GM21360 (cell line): Measurements from ENCODE around the gene ASB2.

Experiments used
- ATAC-seq: cut with Tn5 transposase; IDR thresholded peaks from one replicate; pipeline ENCODE4 v1.9.1; 2021; ENCODE audit warnings: mild to moderate bottlenecking, moderate library complexity; ENCODE audit not compliant: unreplicated experiment

Gene ASB2, protein sequence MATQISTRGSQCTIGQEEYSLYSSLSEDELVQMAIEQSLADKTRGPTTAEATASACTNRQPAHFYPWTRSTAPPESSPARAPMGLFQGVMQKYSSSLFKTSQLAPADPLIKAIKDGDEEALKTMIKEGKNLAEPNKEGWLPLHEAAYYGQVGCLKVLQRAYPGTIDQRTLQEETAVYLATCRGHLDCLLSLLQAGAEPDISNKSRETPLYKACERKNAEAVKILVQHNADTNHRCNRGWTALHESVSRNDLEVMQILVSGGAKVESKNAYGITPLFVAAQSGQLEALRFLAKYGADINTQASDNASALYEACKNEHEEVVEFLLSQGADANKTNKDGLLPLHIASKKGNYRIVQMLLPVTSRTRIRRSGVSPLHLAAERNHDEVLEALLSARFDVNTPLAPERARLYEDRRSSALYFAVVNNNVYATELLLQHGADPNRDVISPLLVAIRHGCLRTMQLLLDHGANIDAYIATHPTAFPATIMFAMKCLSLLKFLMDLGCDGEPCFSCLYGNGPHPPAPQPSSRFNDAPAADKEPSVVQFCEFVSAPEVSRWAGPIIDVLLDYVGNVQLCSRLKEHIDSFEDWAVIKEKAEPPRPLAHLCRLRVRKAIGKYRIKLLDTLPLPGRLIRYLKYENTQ

DNA sequence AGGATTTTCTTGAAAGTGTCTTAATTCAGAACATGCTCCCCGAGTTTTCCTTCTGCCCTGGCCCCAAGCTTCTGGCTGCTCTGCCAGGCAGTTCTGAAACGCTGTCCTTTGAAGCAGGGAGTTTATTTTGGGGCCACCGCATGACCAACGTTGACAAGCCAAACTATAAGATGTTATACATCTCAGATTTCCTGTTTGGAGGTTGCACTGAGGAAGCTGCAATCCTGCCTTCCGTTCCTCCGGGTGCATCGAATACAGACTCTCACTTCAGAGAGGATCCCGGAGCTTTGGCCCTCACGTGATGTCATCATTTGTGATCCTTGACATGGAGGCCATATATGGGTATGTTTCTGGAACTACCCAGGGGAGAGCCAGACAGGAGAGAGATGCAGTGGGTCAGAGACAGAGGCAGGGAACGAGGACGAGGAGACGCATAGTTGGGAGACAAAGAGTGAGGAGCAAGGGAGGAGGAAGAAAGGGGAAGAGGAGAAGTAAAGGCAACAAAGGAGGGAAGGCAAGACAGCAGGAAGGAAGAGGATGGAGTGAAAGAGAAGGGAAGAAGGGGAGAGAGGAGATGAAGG is at the start of gene ASB2:
TSS of gene ASB2 (minus strand) at position 94 of the 581 bp plus-strand sequence. CDS start 12,031 bp downstream, outside the sequence.
- peak; percentile 16 for ATAC-seq

DNA sequence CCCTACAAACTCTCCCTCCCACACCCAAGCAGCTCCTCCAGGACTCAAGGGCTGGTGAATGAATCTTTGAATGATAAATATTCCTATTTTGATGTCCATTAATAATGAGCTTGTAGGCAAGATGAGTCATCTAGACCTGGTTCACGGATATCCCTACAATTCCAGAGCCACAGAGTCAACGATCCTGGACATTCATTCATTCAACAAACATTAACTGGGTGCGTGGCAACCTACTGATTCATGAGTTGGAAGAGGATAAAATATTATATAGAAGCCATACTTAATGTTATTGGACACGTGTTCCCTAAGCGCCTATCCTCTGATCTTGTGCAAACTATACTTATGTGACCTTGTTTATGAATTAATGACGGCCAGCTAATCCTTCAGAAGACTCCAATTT is 49.4 kb upstream of the ASB2 start:
- ATAC-seq: no peak

DNA sequence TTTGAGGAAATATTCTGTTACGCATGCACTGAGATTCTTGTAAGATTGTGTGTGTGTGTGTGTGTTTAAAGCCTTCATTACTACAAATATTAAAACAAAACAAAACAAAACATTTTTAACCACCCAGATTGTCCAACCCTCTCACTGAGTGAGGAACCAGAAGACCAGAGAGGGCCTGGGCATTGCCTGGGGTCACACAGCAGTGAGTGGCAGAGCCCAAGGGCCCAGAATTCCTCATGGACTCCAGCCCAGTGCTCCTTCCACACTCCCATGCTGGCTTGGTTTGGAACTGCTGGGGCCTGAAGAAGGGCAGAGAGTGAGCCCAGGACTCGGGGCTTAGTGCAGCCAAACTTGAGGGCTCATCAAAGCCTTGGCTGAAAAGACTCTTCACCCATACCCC is 48.2 kb upstream of the ASB2 start:
- no peak for ATAC-seq

DNA sequence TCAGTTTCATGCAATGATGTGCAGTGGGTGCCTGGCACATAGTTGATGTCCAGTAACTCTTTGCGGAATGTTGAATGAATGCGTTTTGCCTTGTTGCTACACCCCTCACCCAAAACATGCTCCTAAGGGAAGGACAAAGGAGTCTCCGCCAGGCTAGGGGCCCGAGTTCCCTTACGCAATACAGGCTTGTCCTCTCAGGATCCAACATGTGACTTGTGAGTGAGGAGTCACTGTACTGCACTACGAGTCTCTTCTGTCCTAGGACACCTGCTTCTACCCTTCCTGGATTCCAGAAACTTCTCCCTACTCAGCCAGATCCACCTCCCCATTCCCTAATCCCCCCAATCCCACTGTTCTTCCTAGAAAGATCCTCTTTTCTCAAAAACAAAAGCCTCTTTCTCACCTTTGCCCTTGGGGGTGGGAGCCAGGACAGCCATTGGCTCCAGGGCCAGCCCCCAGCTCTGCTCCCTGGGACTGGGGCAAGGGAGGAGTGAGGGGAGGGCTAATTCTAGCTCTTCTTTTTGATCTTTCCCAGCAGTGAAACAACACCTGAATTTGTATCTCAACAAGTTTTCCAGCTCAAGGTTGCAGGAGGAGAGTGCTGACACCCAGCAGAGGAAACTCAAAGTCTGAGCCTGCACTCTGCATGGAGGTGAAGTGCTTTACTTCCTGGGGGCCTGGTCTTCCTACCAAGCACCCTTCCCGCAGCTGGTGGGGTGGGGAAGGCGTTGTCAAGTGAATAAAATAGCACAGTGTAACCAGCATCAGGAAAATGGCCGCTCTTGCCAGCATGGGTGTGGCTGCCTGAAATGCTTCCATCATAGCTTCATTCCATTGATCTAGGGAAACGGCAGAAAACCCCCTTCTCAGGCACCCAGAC is 46.4 kb upstream of the ASB2 start:
- ATAC-seq: no peak

DNA sequence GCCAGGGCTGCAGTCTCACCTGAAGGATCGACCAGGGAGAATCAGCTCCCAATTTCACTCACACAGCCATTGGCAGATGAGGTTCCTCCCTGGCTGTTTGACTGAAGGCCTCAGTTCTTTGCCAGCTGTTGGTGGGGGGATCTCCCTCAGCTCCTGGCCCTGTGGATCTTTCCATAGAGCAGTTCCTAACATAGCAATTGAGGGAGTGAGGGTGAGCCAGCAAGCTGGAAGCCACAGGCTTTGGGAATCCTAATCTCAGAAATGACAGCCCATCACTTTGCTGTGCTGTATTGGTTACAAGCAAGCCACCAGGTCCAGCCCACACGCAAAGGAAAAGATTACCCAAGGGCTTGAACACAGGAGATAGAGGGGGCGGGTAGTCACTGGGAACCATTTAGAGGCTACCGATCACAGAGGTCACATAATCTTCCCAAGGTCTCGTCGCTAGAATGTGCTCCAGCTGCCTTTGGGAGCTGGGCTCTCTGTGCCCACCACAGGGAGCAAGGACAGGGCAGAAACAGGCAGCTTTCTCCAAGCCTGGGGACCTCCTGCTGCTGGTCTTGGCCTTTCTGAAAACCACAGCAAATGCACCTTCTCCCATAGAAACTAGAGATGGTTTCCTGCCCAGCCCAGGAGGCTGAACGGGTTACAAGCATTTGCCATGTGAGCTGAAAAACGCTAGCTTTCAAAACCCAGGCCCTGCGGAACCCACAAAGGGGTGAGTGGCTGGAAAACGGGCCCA is 45.2 kb upstream of the ASB2 start:
- ATAC-seq: no peak

DNA sequence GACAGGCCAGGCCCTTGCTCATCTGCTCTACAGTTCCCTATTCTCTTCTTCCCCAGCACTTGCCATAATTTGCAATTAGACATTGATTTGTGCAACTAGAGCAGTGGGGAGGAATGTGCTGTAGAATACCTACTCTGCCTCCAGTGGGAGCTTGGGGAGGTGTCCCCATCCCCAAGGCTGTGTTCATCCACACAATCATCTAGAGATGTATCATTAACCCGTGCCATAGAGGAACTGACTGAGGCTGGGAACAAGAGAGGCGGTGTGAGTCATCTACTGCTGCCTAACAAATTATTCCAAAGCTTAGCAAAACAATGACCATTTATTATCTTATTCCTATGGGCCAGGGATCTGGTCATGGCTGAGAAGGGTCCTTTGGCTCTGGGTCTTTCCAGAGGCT is 44.6 kb upstream of the ASB2 start:
- no peak for ATAC-seq

DNA sequence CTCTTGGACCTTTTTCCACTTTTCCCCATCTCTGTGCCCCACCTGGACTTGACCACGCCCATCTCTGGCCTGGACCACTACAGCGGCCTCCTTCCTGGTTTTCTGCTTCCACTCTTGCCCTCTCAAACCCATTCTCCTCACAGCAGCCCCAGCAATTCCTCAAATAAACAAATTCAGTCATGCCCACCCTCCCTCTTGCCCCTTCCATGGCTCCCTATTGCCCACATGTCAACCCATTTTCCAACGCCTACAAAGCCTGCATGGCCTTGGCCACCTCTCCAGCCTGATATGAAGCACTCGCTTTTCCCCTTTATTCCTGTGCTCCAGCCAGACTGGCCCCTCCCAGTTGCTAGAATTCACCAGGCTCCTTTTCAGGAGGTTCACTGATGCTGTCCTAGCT is 43.9 kb upstream of the ASB2 start:
- no peak for ATAC-seq

DNA sequence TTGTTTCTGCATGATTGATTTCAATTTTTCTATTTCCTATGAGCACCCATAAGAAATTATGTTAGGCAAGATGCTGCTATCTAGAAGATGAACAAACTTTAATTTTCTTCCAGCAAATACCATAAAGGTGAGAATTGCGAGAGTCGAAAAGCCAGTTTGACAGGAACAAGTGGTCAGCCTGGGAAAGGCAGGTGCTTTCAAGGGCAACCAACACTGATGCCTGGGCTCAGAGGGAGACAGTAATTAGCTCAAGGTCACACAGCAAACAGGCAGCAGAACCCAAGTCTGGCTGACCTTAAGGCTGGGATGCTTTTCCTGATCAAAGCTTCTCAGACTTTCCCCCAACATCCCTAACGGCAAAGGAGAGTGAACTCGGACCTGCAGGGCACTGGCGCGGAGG is 43.0 kb upstream of the ASB2 start:
- no peak for ATAC-seq

DNA sequence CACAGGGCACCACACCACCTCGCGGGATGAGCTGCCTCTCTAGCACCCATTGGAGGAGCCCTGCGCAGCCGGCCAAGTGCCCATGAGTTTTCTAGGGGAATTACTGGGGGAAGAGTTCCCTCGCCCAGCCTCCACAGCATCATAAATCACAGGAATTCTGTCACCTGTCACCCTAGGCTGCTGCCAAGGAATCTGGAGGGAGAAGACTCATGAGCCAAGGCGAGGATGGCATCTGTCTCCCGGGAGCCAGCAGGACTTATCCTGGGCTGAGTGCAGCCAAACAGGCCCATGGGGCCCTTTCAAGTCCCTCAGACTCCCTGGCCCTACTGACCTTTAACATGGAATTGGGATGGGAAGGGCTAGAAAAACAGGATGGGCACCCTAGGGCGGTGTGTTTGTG is 41.9 kb upstream of the ASB2 start:
- ATAC-seq: no peak

DNA sequence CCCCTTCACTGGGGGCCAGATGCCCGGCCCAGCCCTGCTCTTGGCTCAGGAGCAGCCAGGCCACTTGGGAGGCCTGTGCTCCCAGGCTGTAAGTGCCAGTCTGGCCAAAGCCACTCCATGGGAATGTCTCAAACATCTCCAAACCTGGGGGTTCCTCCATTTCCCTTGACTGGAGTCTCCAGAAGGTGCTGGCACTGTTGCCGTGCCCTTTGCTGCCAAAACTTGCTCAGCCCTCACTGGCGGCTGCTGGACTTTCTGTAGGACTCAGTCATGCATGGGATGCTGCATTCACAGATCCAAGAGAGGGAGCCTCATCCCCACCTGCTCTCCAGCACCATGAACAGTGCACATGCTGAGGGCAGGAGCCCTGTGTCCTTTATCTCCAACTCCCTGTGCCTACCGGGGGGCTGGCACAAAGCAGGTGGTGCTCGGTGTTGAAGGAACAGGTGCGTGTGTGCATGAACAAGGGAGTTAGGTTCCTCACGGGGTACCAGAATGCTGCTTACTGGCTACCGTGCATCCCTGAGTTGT is 40.1 kb upstream of the ASB2 start:
- no peak for ATAC-seq

DNA sequence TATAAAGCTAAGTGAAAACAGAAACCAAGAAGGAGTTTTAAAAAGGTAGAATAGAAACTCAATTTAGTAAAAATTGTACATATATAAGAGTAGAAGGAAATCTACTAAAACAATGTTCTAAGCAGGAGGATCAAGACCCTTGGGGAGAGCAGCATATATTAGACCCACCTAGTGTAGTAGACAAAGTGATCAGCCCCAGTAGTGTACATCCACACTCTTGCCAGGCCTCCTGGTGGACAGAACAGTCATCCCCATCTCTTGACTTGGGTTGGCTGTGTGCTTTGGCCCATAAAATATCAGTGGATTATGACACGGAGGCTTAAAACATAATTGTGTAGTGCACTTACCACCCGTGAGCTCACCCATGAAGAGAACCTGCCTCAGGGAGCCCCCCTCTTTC is 38.9 kb upstream of the ASB2 start:
- ATAC-seq: no peak

DNA sequence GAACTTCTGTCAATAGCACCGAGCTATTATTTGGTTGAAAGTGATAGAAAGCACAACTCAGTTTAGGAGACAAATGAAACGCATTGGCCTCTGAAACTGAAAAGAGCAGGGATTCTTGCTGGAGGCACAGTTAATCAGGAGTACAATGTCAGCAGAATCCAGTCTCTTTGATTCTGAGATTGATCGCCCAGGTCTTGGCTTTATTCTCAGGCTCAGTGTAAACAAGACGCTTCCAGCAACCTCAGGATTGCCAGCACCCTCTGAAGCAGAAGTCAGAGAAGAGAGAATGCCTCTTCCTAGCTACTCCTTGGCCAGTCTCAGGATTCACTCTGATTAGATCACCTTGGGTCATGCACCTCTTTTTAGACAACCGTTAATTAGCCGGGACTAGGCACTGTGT is 38.0 kb upstream of the ASB2 start:
- no peak for ATAC-seq

DNA sequence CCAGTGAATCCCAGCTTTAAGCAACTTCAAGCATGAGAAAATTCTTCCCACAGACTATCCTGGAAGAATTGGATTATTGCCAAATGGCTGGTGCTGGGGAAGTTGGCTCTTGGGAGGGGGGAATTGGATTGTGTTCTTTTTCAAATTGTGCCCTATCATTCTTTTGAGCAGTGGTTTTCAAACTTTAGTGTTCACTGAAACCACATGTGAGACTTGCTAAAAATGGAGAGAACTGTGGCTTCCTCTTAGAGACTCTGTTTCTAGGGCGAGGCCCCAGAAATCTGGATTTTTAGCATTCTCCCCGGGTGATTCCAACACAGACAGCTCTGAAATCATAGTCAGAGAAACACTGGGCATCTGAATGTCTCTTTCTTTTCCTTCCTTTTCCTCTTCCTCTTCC is 35.4 kb upstream of the ASB2 start:
- no peak for ATAC-seq

DNA sequence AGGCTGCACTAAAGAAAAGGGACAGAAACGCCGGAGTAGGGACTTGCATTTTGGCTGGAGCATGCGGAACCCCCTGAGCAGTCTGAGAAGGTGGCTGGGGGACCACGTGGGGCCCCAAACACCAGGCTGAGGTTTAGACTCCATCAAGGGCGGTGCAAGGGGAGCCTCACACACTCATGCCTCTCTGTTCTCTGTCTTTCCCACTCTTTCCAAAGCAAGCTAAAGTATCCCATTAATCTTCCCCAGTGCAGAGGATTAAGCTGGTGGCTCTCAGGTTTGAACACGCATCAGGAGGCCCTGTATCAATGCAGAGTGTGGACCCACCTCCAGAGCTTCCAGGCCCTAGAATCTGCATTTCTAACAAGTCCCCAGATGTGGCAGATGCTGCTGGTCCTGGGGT is 34.3 kb upstream of the ASB2 start:
- no peak for ATAC-seq

DNA sequence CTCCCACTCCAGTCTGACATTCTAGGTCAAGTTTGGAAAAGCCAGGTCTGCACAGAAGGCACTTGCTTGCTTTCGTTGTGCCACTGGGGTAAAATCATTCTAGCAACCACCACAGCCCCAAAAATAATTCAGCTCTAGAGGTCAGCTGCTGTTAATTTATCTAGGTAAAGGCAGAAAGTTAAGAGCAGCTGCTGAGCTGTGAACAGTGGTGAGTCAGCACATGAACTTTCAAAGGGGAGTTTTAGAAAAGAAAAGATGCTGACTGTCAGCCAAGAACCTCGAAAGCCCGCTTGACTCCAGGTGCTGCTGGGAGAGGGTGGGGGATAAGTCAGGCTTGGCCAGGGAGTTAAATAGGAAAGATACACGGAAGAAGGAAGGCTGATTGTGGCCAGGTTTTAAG is 33.4 kb upstream of the ASB2 start:
- no peak for ATAC-seq

DNA sequence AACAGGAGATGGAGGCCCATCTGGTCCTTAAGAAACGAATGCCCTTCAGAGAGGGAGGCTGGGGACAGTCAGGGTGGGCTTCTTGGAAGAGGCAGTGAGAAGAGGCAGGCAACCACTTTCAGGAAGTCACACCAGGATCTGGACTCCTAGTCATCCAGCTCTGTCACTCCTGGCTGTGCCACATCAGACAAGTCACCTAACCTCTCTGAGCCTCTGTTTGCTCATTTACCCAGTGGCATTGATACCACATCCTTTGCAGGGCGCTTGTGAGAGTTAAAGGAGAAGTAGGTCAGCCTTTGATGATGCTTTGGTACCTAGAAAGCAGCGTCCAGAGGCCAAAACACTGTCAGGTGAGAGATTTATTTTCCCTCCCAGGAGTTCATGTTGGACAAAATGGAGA is 31.9 kb upstream of the ASB2 start:
- ATAC-seq: no peak

DNA sequence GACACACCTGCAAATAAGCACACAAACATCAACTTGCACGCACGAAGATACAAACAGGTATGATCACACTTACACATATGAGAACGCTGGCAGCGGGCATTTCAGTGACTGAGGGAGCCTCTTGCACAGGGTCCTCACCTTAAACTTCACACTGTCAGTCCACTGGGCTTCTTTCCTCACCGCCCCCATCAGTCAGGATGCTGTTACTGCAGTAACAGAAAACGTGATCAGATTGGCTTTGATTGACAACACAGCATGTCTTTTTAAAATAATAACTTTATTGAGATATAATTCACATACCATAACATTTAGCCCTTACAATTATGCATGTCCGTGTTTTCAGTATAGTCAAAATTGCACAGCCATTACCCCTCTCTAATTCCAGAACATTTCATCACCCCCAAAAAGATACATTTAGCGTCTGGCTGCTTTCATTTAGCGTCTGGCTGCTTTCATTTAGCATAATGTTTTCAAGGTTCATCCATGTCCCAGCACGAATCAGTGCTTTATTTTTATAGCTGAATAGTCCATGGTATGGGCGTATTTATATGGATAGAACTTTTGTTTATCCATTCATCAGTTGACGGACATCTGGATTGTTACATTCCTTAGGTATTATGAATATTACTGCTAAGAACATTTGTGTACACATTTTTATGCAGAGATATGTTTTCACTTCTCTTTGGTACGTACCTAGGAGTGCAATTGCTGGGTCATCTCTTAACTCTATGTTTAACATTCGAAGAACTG is 29.1 kb upstream of the ASB2 start:
- ATAC-seq: no peak

DNA sequence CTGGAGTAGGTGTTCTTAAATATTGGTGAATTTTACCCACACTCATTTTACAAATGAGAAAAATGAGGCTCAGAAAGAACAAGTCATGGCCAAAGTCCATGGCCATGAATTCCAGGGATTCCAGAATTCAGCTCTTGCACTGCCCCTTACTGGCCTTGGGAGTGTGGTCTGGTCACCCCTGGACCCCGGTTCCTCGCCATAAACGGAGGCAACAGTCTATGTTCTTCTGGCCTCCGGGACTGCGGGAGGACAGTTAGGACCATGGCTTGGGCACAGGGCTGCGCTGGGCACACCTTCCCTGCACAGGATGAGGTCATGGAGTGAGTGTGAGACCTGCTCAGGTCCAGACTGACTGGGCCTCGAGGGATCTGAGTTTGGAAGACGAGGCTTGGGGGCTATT is 27.6 kb upstream of the ASB2 start:
- no peak for ATAC-seq

DNA sequence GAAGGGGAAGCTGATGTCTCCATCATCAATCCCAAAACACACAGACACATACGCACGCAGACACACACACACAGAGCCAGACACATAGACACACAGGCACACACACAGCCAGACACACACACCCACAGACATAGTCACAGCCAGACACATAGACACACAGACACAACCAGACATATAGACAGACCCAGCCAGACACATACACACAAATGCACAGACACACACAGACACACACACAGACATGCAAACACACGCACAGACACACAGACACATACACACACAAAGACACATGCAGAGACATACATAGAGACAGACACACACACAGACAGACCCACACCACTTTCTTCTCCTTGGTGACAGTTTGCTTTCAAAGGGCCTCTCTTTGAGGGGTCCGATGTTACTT is 27.0 kb upstream of the ASB2 start:
- no peak for ATAC-seq
